CMK (cell line): ENCODE measurements around the gene BOLA2B.
"Not testable (repeated sequence)": the region's sequence is repeated elsewhere in the genome, so short reads cannot be mapped to it uniquely, and the experiment has no call there.

Experiments used
- DNase-seq: peaks from one replicate; pipeline ENCODE4 v3.0.0-alpha.2; 2010; ENCODE audit warnings: low read depth

Gene BOLA2B

DNA sequence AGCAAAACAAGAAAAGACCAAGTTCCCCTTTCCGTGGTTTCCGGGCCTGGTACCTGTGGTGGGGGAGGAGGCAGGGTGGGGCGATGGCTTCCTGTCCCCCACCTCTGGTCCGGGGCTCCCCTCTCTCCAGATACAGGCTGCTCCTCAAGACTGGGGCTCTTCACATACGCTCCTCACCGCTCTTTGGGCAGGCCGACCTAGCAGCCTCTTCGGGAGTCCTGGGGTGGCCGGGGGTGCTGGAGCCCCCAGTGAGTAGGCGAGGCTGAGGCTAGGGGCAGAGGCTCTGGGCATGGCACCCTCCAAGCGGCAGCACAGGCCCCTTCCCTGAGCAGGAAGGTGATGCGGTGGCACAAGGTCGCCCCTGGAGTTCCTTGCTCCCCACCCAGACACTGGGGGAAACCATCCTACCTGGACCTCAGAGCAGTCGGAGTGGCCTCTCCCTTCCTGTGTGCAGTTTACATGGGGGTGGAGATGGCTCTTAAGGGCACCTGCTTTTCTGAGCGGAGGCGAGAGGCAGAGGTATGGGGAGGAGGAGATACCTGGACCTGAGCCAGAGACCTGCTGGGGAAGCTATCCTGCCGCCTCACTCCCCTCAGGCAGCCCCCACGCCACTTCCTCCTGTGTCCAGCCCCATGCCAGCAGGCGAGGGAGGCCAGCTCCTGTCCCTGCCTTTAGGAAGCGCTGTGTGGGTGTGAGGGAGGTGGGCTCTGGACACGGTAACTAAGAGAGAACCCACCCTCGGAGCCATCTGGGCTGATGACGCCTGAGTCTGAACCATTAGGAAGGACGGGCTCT is 9.2 kb downstream of the BOLA2B start:
- DNase-seq, result peak; percentile 82

DNA sequence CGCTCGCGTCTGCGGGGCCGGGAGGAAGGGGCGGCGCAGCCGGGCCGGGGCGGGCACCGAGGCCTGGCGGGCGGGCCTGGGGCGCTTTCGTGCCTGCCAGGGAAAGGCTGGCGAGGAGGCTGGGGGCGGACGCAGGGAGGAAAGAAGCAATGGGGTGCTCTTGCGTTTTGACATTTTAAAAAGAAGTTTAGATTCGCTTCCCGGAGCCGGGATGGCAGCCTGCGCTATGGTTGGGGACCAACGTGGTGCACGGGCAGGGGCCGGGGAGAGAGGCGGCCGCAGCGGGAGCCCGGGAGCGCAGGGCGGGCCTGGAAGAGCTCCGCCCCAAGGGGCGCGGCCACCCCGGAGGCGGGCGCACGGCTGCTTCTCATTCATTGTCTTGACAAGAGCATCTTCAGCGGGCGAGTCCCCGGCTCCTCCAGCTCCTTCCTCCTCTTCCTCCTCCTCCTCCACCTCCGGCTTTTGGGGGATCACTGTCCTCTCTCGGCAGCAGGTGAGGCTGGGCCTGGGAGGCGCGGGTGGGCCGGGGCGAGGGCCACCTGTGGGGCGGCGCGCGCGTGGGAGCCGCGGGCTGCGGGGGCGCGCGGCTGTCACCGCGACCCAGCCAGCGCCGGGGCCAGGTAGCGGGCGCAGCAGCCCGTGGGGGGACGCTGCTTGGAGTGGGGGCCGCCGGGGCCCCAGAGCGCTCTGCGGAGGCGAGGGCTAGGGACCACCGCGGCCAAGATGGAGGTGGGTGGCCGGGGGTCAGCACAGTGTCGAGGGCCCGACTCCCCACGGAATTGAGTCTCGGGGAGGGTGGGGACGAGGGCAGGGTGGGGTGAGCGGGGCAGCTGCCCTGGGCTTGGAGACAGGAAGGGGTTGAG is 10.0 kb downstream of the BOLA2B start, which contains the start of gene CORO1A:
Gene CORO1A (plus strand): TSS at position 370 of the 863 bp plus-strand sequence. CDS start 1,608 bp downstream, outside the sequence.
- peak; percentile 85 for DNase-seq

DNA sequence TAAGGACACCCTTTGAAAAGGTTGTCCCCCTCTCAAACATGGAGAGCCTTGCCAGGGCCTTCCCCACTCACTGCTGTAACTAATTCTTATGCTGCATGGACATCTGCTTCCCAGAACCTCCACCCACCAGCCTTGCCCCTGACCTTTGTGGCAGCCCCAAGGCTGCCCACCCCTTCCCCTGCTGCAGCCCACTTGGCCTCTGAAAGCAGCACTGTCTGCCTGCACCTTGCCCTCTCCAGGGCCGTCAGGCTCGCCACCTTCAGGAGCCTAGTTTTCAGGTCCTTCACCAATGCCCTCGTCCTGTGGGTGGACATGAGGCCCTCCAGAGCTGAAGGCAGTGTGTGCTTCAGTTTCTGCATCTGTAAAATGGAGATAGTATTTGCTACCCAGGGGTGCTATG is 12.7 kb downstream of the BOLA2B start:
- DNase-seq, result no peak

DNA sequence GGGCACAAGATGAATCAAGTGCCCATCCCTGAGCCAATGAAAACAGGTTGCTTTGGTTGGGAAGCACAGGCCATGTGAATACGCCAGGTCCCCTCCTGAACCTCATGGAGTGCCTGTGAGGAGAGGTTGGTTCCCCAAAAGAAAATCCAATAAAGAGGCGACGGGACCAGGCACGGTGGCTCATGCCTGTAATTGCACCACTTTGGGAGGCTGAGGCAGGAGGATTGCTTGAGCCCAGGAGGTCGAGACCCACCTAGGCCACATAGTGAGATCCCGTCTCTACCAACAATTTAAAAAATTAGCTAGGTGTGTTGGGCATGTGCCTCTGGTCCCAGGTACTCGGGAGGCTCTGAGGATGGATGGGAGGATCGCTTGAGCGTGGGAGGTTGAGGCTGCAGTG is 13.5 kb downstream of the BOLA2B start:
- no peak for DNase-seq

DNA sequence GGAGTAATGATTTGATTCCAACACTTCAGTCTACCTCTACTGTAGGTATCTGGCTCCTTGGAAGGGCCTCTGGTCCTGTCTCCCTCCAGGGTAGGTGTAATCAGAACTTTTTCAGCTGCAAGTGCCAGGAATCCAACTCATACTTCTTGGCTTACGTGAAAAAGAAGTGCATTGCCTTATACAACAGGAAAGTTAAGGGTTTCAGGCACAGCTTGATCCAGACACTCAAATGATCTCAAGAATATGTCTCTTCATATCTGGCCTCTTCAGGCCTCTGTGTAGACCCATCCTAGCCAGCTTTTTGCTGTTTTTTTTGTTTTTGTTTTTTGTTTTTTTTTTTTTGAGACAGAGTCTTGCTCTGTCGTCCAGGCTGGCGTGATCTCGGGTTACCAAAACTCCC is 14.3 kb downstream of the BOLA2B start:
- DNase-seq, result no peak

DNA sequence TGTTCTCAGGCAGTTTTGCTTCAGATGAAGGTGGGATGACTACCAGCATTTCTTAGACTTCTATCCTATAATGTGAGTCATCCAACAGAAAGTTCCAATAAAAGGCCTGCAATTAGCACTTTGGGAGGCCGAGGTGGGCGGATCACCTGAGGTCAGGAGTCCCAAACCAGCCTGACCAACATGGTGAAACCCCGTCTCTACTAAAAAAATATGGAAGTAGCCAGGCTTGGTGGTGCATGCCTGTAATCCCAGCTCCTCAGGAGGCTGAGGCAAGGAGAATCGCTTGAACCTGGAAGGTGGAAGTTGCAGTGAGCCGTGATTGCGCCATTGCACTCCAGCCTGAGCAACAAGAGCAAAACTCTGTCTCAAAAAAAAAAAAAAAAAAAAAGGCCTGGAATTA is 16.6 kb downstream of the BOLA2B start:
- not testable (repeated sequence) for DNase-seq

DNA sequence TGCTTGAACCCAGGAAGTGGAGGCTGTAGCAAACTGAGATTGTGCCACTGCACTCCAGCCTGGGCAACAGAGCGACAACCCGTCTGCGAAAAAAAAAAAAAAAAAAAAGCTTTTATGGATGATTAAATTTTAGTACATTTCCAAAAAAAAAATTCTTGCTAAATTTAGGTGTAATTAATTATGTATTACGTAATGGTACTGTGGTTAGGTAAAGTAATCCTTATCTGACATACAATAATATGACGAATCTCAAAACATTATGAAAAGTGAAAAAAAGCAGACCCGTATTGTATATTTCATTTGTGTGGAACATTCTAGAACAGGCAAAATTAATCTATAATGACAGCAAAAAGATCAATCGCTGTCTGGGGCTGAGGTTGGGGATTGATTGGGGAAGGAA is 20.4 kb downstream of the BOLA2B start:
- DNase-seq, result no peak

DNA sequence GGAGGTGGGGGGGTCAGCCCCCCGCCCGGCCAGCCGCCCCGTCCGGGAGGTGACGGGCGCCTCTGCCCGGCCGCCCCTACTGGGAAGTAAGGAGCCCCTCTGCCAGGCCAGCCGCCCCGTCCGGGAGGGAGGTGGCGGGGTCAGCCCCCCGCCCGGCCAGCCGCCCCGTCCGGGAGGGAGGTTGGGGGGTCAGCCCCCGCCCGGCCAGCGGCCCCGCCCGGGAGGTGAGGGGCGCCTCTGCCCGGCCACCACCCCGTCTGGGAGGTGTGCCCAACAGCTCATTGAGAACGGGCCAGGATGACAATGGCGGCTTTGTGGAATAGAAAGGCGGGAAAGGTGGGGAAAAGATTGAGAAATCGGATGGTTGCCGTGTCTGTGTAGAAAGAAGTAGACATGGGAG is 23.3 kb downstream of the BOLA2B start:
- not testable (repeated sequence) for DNase-seq

DNA sequence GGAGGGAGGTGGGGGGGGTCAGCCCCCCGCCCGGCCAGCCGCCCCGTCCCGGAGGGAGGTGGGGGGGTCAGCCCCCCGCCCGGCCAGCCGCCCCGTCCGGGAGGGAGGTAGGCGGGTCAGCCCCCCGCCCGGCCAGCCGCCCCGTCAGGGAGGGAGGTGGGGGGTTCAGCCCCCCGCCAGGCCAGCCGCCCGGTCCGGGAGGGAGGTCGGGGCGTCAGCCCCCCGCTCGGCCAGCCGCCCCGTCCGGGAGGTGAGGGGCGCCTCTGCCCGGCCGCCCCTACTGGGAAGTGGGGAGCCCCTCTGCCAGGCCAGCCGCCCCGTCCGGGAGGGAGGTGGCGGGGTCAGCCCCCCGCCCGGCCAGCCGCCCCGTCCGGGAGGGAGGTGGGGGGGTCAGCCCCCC is 24.1 kb downstream of the BOLA2B start:
- not testable (repeated sequence) for DNase-seq

DNA sequence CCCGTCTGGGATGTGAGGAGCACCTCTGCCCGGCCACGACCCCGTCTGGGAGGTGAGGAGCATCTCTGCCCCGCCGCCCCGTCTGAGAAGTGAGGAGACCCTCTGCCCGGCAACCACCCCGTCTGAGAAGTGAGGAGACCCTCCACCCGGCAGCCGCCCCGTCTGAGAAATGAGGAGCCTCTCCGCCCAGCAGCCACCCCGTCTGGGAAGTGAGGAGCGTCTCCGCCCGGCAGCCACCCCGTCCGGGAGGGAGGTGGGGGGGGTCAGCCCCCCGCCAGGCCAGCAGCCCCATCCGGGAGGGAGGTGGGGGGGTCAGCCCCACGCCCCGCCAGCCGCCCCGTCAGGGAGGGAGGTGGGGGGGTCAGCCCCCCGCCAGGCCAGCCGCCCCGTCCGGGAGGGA is 24.7 kb downstream of the BOLA2B start:
- DNase-seq, result not testable (repeated sequence)

DNA sequence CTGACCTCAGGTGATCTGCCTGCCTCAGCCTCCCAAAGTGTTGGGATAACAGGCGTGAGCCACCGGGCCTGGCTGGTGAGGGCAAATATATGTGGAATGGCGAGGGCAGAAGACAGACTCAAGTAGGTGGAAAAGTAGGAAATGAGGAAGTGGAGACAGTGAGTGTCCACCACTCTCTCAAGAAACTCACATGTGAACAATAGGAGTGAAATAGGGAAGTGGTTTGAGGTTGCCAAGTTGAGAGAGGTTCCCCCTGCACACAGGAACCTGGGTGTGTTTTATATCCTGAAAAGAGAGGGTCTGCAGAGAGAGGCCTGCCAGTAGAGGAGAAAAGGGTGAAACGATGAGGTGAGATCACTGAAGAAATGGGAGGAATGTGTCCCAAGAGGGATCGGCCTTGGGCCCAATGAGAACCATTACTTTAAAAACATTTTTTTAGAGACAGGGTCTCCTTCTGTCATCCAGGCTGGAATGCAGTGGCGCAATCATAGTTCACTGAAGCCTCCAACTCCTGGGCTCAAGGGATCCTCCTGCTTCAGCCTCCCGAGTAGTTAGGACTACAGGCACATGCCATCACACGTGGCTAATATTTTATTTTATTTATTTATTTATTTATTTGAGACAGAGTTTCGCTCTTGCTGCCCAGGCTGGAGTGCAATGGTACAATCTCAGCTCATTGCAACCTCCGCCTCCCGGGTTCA is 27.1 kb downstream of the BOLA2B start:
- DNase-seq, result peak; percentile 33

DNA sequence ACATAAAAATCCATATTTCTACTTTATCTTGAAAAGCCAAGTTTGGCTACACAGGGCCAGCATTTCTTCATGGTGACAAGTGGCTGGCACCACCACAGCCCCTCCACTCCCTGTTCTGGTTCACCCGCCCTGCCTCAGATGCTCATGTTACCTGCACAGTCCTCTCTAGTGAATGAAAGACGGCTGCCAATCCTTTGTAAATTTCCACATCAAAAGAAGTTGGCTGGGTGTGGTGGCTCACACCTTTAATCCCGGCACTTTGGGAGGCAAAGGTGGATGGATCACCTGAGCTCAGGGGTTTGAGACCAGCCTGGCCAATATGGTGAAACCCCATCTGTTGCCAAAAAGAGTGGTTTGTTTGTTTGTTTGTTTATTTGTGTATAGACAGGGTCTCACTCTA is 29.9 kb downstream of the BOLA2B start:
- DNase-seq, result no peak

DNA sequence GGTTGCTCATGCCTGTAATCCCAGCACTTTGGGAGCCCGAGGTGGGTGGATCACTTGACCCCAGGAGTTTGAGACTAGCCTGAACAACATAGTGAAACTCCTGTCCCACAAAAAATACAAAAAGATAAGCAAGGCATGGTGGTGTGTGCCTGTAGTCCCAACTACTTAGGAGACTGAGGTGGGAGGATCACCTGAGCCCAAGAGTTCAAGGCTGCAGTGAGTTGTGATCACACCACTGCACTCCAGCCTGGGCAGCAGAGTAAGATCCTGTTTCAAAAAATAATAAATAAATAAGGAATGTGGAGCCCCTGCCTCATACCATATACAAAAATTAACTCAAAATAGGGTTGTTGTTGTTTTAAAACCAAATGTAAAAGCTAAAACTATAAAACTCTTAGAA is 36.3 kb downstream of the BOLA2B start:
- DNase-seq, result no peak

DNA sequence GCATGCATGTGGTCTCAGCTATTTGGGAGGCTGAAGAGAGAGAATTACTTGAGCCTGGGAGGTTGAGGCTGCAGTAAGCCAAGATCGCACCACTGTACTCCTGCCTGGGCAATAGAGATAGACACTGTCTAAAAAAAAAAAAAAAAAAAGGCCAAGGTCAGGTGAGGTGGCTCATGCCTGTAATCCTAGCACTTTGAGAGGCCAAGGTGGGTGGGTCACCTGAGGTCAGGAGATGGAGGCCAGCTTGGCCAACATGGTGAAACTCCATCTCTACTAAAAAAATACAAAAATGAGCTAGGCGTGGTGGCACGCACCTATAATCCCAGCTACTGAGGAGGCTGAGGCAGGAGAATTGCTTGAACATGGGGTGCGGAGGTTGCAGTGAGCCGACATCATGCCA is 38.3 kb downstream of the BOLA2B start:
- DNase-seq, result no peak

DNA sequence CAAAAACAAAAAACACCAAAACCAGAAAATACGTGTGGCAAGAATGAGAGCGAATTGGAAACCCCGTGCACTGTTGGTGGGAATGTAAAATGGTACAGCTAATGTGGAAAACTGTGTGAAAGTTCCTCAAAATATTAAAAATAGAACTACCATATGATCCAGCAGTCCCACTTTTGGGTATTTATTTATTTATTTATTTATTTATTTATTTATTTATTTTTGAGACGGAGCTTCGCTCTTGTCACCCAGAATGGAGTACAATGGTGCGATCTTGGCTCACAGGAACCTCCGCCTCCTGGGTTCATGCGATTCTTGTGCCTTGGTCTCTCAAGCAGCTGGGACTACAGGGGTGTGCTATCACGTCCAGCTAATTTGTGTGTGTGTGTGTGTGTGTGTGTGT is 40.9 kb downstream of the BOLA2B start:
- no peak for DNase-seq

DNA sequence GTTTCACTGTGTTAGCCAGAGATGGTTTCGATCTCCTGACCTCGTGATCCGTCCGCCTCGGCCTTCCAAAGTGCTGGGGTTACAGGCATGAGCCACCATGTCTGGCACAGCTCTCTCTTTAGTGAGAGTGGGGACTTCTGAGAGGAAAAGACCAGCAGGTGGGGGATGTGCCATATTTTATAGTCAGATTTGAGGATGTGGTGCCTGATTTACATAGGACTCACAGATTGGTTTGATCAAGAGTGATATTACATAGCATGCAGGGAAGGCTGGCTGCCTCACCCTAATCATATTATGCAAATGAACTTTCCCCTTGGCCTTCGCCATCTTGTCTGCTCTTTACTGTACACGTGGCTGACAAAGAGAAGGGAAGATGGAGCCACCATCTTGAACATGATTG is 42.4 kb downstream of the BOLA2B start:
- no peak for DNase-seq

DNA sequence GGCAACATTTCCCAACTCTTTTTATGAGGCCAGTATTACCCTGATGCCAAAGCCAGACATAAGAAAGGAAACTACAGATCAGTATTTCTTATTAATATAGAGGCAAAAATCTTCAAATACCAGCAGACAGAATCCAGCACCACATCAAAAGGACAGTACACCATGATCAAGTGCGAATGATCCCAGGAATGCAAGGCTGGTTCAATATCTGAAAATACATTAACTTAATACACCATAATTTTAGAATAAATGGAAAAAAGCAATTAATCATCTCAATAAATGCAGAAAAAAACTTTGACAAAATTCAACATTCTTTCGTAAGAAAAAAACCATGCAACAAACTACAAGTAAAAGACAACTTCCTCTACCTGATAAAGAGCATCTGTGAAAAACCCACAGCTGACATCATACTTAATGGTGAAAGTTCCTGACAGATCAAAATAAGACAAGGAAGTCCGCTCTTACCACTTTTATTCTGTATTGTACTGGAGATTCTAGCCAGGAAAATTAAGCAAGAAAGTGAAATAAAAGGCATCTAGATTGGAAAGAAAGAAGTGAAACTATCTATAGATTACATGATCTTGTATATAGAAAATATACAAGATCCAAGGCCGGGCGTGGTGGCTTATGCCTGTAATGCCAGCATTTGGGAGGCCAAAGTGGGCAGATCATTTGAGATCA is 44.1 kb downstream of the BOLA2B start:
- DNase-seq, result no peak

DNA sequence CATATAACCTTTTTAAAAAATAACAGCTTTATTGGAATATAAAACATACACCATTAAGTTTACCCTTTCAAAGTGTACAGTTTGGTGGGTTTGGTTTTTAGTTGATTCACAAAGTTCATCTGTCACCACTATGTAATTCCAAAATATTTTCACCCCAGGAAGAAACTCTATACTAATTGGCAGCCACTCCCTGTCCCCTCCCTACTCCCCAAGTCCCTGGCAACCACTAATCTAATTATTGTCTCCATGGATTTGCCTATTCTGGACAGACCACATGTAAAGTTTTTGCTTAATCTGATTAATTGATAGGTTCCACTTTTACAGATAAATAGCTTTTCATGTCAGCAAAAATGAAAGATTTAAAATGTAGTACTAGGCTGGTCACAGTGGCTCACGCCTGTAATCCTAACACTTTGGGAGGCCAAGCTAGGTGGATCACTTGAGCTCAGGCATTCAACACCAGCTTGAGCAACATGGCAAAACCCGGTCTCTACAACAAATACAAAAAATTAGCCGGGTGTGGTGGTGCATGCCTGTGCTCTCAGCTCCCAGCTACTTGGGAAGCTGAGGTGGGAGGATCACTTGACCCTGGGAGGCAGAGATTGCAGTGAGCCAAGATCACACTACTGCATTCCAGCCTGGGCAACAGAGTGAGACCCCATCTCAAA is 45.5 kb downstream of the BOLA2B start:
- no peak for DNase-seq

DNA sequence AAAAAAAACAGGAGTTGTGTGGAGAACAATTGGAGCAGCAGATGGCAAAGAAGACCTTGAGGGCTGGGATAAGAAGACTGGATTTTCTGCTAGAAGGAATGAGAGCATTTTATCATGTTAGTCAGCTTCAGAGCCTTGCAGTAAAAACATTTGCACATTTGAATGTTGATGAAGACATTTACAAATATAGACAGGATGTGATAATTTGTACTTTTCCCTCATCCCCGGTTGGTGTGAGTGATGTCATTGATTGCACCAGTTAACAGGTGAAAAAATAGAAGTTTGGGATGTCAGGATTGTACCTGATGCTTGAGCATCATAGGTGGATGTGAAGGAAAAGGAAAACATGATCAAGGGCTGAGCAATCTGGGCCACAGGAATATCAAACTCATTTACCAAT is 47.8 kb downstream of the BOLA2B start:
- DNase-seq, result no peak

DNA sequence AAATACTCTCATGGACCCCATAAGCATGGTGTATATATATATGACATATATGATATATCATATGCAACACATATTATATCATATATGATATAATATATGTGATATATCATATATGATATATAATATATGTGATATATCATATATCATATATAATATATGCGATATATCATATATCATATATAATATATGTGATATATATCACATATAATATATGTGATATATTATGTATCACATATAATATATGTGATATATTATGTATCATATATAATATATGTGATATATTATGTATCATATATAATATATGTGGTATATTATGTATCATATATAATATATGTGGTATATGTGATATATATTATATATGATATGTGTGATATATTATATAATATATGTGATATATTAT is 48.5 kb downstream of the BOLA2B start:
- DNase-seq, result no peak

DNA sequence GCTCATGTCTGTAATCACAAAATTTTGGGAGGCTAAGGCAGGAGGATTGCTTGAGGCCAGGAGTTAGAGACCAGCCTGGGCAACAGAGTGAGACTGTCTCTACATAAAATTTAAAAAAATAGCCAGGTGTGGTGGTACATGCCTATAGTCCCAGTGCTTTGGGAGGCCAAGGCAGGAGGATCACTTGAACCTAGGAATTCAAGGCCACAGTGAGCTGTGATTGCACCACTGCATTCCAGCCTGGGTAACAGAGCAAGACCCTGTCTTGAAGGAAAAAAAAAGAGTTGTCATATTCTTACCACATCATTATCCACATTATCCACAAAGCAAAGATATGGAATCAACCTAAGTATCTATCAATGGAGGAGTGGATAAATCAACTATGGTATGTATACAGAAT is 49.4 kb downstream of the BOLA2B start:
- DNase-seq, result no peak

DNA sequence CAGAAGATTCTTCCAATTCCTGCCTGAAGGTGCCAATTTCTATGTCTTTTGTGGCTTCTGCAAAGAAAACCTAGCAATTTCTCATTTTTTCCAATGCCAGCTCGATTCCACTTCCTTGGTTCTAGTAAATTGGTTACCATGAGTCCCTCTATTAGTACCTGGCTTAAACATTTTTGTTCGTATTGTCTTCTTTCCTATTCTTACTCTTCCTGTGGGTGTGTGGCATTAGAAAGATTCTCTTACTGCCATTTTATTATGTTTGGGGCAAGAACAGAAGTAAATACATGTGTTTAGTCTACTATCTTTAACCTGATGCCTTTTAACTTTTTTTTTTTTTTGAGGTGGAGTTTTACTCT is 50.1 kb downstream of the BOLA2B start:
- DNase-seq, result no peak
